Measurements from ENCODE around the gene PCNA. TPM values are rescaled to one million over a fixed set of nuclear protein-coding genes. Genes with fewer than 3 reads are reported as not detected.
A peak's percentile ranks its signal among the peaks of the same experiment; 100 is the strongest.

Gene PCNA
- polyA plus RNA-seq, 2 of the 4 experiments (the other 2 are of a cell fraction): 445 to 450 TPM

GRCh38 chr20:5065879-5066383 is 53.8 kb downstream of the PCNA start (continued):
- TF ChIP-seq ZSCAN20 (CRISPR knock-in tag; IDR thresholded peaks at IDR 0.05) (peak; percentile 95; the same call in 1 of the 2 replicates), CTCF (IDR thresholded peaks at IDR 0.05) (no peak), E2F6 (IDR thresholded peaks at IDR 0.05; ENCODE audit: borderline replicate concordance, low read depth) (peak; percentile 90), CBX8 (IDR thresholded peaks at IDR 0.05) (no peak), RCOR1 (IDR thresholded peaks at IDR 0.05; ENCODE audit: low read depth, low read length) (no peak), TFCP2L1 (CRISPR knock-in tag; IDR thresholded peaks at IDR 0.05) (peak; percentile 50; the same call in 1 of the 2 replicates), HOXB5 (CRISPR knock-in tag; IDR thresholded peaks at IDR 0.05) (peak; percentile 99), RAD21 (conservative IDR thresholded peaks at IDR 0.05 in 1 of 2, IDR thresholded peaks at IDR 0.05 in 1 of 2) (0 out of 5 replicates have a peak, but pooled peaks of 1 of the 2 experiments have one; percentile 19), EHF (CRISPR knock-in tag; IDR thresholded peaks at IDR 0.05) (peak; percentile 97), KDM1A (IDR thresholded peaks at IDR 0.05; ENCODE audit: low read depth) (no peak), CEBPB (IDR thresholded peaks at IDR 0.05) (no peak), ATOH8 (CRISPR knock-in tag; IDR thresholded peaks at IDR 0.05; ENCODE audit: low read depth) (peak; percentile 97), JUNB (IDR thresholded peaks at IDR 0.05) (peak; percentile 63), ZNF302 (CRISPR knock-in tag; IDR thresholded peaks at IDR 0.05) (peak; percentile 81; the same call in 1 of the 2 replicates), HDAC2 (IDR thresholded peaks at IDR 0.05) (no peak), TP53 (CRISPR knock-in tag; IDR thresholded peaks at IDR 0.05) (peak; percentile 90; the same call in 1 of the 2 replicates), GATA3 (IDR thresholded peaks at IDR 0.05; ENCODE audit: borderline replicate concordance) (no peak), SMC3 (IDR thresholded peaks at IDR 0.05) (0 out of 3 replicates have a peak, but pooled peaks have one; percentile 12), CHD2 (IDR thresholded peaks at IDR 0.05; ENCODE audit: low read length, partially characterized antibody) (no peak), HEYL (CRISPR knock-in tag; IDR thresholded peaks at IDR 0.05) (peak; percentile 76), HOXA7 (CRISPR knock-in tag; IDR thresholded peaks at IDR 0.05) (peak; percentile 78; the same call in 1 of the 2 replicates)

- TF ChIP-seq FOSB (CRISPR knock-in tag; IDR thresholded peaks at IDR 0.05) (peak; percentile 63; the same call in 1 of the 2 replicates), USF2 (IDR thresholded peaks at IDR 0.05) (no peak)
- DNase-seq (ENCODE audit: low read depth in 1 of 2, low spot score in 1 of 2) (peak; percentile 21 to 64), FAIRE-seq (no peak), ATAC-seq (peak; percentile 45)
- WGBS (ENCODE audit: missing lambda C conversion rate): 80% methylated on average over 7 of the region's 7 CpGs
- Histone ChIP-seq H3K9me3 (no peaks in the 10 kb centered on the region), H3K4me2 (peak overlapping the region; percentile 35), H3K4me1 (peaks cover 38% of the 10 kb centered on the region), H3K27ac (peak overlapping the region; percentile 91 to 92), H3K4me3 (no peak overlapping the region)
- POLR2A ChIA-PET: interaction anchor here (0.6 to 1.8 kb wide), 2 partner anchors 8 to 32 kb away, joined by 4 read pairs; no protein-coding TSS in a partner anchor
- CTCF ChIA-PET: interaction anchor here (1.1 to 6.8 kb wide), 5 partner anchors 8 to 45 kb away, joined by 3 to 35 read pairs (median 4); no protein-coding TSS in a partner anchor
Observed at GRCh38 chr20:5065166-5065878, 54.4 kb downstream of the PCNA start.

Small RNA genes within 50 kb of the gene (small RNA-seq; reads per million reads assigned to genes)
- gene RF00019: 0 reads per million in 6 experiments
- gene RF00568: 0 to 0.16 (median 0) reads per million in 6 experiments
- gene RNA5SP474: 0 to 140 (median 2.7) reads per million in 6 experiments

Other genes starting within 250 kb of the PCNA start
- 47.8 and 64.4 TPM in 2 replicates for gene SLC23A2, start 118.4 kb downstream of the PCNA start, polyA plus RNA-seq (2011; rRNA removed)
- 11.3 to 13.1 TPM (median 12.4 TPM) in 3 replicates for gene SLC23A2, start 118.4 kb downstream of the PCNA start, polyA plus RNA-seq (2017; fragmentation: RNase III; extraction: RNeasy Plus Mini Kit Qiagen cat#74134 plus additional on column Dnase treatment)
- gene TMEM230, start 6.9 kb downstream of the PCNA start, polyA plus RNA-seq (2011; rRNA removed): 276 and 284 TPM in 2 replicates
- 99.9 to 106 TPM (median 105 TPM) in 3 replicates for gene TMEM230, start 6.9 kb downstream of the PCNA start, polyA plus RNA-seq (2017; fragmentation: RNase III; extraction: RNeasy Plus Mini Kit Qiagen cat#74134 plus additional on column Dnase treatment)
- gene CDS2, start 7.0 kb upstream of the PCNA start, polyA plus RNA-seq (2011; rRNA removed): 106 and 128 TPM in 2 replicates
- 34.0 to 44.0 TPM (median 37.4 TPM) in 3 replicates for gene CDS2, start 7.0 kb upstream of the PCNA start, polyA plus RNA-seq (2017; fragmentation: RNase III; extraction: RNeasy Plus Mini Kit Qiagen cat#74134 plus additional on column Dnase treatment)
- gene PROKR2, start 197.0 kb upstream of the PCNA start, polyA plus RNA-seq (2011; rRNA removed): not detected in 2 replicates
- not detected in 3 replicates for gene PROKR2, start 197.0 kb upstream of the PCNA start, polyA plus RNA-seq (2017; fragmentation: RNase III; extraction: RNeasy Plus Mini Kit Qiagen cat#74134 plus additional on column Dnase treatment)

Data from A549 (cell line).